ENCODE results near the gene AASS. TPM values are rescaled to one million over a fixed set of nuclear protein-coding genes. Genes with fewer than 3 reads are reported as not detected.

AASS gene
- total and polyA plus RNA-seq, 10 of the 15 experiments (the other 5 are each of a cell fraction or from before 2014, with no cell fraction given) = 0.09 to 8.0 (median 0.39) TPM

GRCh38 chr7:122054393-122054792 lies 89.7 kb downstream of the AASS start:
- H3K4me1 ChIP-seq (ENCODE audit: control insufficient read depth, insufficient read depth, low read length) = no peaks in the 10 kb centered on the region
- intact Hi-C loops (cut with micrococcal nuclease; ENCODE audit: unreplicated experiment) (no loop called here), in situ Hi-C loops (cut with MboI) (no loop called here)
- no peak overlapping the region for H2AFZ ChIP-seq (ENCODE audit: control insufficient read depth, low read depth, low read length)
- 15% methylated on average over 1 of the region's 1 CpG for WGBS (ENCODE audit: insufficient coverage, insufficient replicate concordance, low lambda C conversion rate, missing lambda C conversion rate)
- no TSS peak for BruUV-seq (replicated peaks)
- no peaks in the 10 kb centered on the region for H3K9me3 ChIP-seq (replicated peaks; ENCODE audit: control insufficient read depth, insufficient read depth, low read length)
- H3K36me3 ChIP-seq (ENCODE audit: control insufficient read depth in 2 of 2, insufficient read depth in 2 of 2, low read length in 1 of 2) = no peaks in the 10 kb centered on the region
- ChIA-PET CTCF (no interaction called here), RAD21 (ENCODE audit: unreplicated experiment) (no interaction called here), POLR2A (no interaction called here), SMC1A (ENCODE audit: uncharacterized antibody, unreplicated experiment) (interaction anchor here (0.6 kb wide), 1 partner anchor 181 kb away, joined by 3 read pairs; the partner anchor contains the start of gene PTPRZ1)
- no peak overlapping the region for H3K4me2 ChIP-seq (ENCODE audit: control insufficient read depth, insufficient read depth)
- FAIRE-seq (no peak), ATAC-seq (no peak), DNase-seq (ENCODE audit: low read depth, low spot score) (no peak)
- no peaks in the 10 kb centered on the region for H4K20me1 ChIP-seq (ENCODE audit: control insufficient read depth, insufficient read depth)
- no peak overlapping the region for H3K27ac ChIP-seq (ENCODE audit: control insufficient read depth, insufficient read depth)
- no peak overlapping the region for H3K4me3 ChIP-seq
- TF ChIP-seq CTCF (IDR thresholded peaks at IDR 0.05 in 2 of 3, conservative IDR thresholded peaks at IDR 0.05 in 1 of 3; ENCODE audit: control insufficient read depth in 2 of 3, extremely low read depth in 1 of 3, insufficient read depth in 1 of 3, low read depth in 3 of 3, low read length in 3 of 3) (no peak), YBX1 (IDR thresholded peaks at IDR 0.05) (no peak), BCL3 (IDR thresholded peaks at IDR 0.05; ENCODE audit: borderline replicate concordance, insufficient read depth, low read depth, low read length, poor library complexity, severe bottlenecking) (no peak), MYC (IDR thresholded peaks at IDR 0.05; ENCODE audit: insufficient read depth, insufficient read length, insufficient replicate concordance, low read length, severe bottlenecking) (no peak), E4F1 (IDR thresholded peaks at IDR 0.05; ENCODE audit: borderline replicate concordance, partially characterized antibody) (no peak), BMI1 (IDR thresholded peaks at IDR 0.05; ENCODE audit: borderline replicate concordance) (no peak), NR2C2 (IDR thresholded peaks at IDR 0.05; ENCODE audit: borderline replicate concordance, control insufficient read depth, insufficient read length, low read depth) (no peak), SUPT20H (IDR thresholded peaks at IDR 0.05; ENCODE audit: borderline replicate concordance, control insufficient read depth, low read depth, low read length) (no peak), LARP7 (IDR thresholded peaks at IDR 0.05) (no peak), USF1 (IDR thresholded peaks at IDR 0.05; ENCODE audit: borderline replicate concordance, extremely low read length, insufficient read depth, low read depth, low read length) (no peak), MXI1 (IDR thresholded peaks at IDR 0.05; ENCODE audit: low read depth, low read length) (no peak), CHD1 (IDR thresholded peaks at IDR 0.05; ENCODE audit: low read depth, low read length) (no peak)
- TF ChIP-seq, protein P1, sequence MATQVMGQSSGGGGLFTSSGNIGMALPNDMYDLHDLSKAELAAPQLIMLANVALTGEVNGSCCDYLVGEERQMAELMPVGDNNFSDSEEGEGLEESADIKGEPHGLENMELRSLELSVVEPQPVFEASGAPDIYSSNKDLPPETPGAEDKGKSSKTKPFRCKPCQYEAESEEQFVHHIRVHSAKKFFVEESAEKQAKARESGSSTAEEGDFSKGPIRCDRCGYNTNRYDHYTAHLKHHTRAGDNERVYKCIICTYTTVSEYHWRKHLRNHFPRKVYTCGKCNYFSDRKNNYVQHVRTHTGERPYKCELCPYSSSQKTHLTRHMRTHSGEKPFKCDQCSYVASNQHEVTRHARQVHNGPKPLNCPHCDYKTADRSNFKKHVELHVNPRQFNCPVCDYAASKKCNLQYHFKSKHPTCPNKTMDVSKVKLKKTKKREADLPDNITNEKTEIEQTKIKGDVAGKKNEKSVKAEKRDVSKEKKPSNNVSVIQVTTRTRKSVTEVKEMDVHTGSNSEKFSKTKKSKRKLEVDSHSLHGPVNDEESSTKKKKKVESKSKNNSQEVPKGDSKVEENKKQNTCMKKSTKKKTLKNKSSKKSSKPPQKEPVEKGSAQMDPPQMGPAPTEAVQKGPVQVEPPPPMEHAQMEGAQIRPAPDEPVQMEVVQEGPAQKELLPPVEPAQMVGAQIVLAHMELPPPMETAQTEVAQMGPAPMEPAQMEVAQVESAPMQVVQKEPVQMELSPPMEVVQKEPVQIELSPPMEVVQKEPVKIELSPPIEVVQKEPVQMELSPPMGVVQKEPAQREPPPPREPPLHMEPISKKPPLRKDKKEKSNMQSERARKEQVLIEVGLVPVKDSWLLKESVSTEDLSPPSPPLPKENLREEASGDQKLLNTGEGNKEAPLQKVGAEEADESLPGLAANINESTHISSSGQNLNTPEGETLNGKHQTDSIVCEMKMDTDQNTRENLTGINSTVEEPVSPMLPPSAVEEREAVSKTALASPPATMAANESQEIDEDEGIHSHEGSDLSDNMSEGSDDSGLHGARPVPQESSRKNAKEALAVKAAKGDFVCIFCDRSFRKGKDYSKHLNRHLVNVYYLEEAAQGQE (IDR thresholded peaks at IDR 0.05; ENCODE audit: low read depth, low read length) = no peak
- no peaks in the 10 kb centered on the region for H3K79me2 ChIP-seq (ENCODE audit: control insufficient read depth, insufficient read depth, low read length)
- no peak overlapping the region for H3K9ac ChIP-seq (ENCODE audit: control insufficient read depth, insufficient read depth, low read length)
- H3K27me3 ChIP-seq (replicated peaks in 1 of 2; ENCODE audit: control insufficient read depth in 2 of 2, insufficient read depth in 2 of 2, low read length in 1 of 2) = no peaks in the 10 kb centered on the region

Data from GM12878 (cell line).